H54 (cell line): ENCODE measurements around the gene CIAO3.

ENCODE experiments used
- DNase-seq: peaks from one replicate; pipeline ENCODE4 v3.0.0; 2011; ENCODE audit warnings: low spot score, mixed read lengths; ENCODE audit not compliant: insufficient read length
- FAIRE-seq: peaks from 3 replicates; lab custom pipeline; 2011; peaks lifted over from hg19 to GRCh38; lab: Jason Lieb, UNC
- POLR2A ChIP-seq: IDR thresholded peaks from 2 replicates; pipeline ENCODE4 v1.6.1; 2011; ENCODE audit warnings: low read depth, mild to moderate bottlenecking, low read length

The CIAO3 gene

GRCh38 chr16:706189-707061, 34.4 kb downstream of the CIAO3 start:
- FAIRE-seq (no peak), DNase-seq (no peak)
- TF ChIP-seq POLR2A, result no peak

- peak; percentile 43; the same call in 1 of the 2 replicates for TF ChIP-seq POLR2A
- FAIRE-seq, result no peak
- DNase-seq, result peak; percentile 88
Observed at GRCh38 chr16:705431-706188, 35.2 kb downstream of the CIAO3 start, which contains the start of gene FBXL16. Gene FBXL16, minus strand, starts transcription at chr16:705801. Its CDS starts 8,396 bp downstream, at chr16:697405.

GRCh38 chr16:704552-705380, 36.0 kb downstream of the CIAO3 start:
- FAIRE-seq, result no peak
- TF ChIP-seq POLR2A, result no peak
- DNase-seq, result no peak

- FAIRE-seq (no peak), DNase-seq (no peak)
- TF ChIP-seq POLR2A, result no peak
Observed at GRCh38 chr16:704047-704446, 36.8 kb downstream of the CIAO3 start.

- TF ChIP-seq POLR2A, result no peak
- FAIRE-seq, result no peak
- no peak for DNase-seq
Observed at GRCh38 chr16:703406-703805, 37.4 kb downstream of the CIAO3 start.

GRCh38 chr16:702341-702740, 38.5 kb downstream of the CIAO3 start:
- DNase-seq, result no peak
- no peak for TF ChIP-seq POLR2A
- no peak for FAIRE-seq

- TF ChIP-seq POLR2A, result no peak
- FAIRE-seq, result no peak
- DNase-seq, result no peak
Observed at GRCh38 chr16:700684-701584, 39.9 kb downstream of the CIAO3 start.

- no peak for TF ChIP-seq POLR2A
- no peak for FAIRE-seq
Observed at GRCh38 chr16:698911-699671, 41.7 kb downstream of the CIAO3 start.

GRCh38 chr16:695355-696089, 45.3 kb downstream of the CIAO3 start:
- FAIRE-seq (no peak), DNase-seq (no peak)
- no peak for TF ChIP-seq POLR2A

More at GRCh38 chr16:698911-699671, 41.7 kb downstream of the CIAO3 start:
- DNase-seq, result no peak

GRCh38 chr16:694863-695354, 45.9 kb downstream of the CIAO3 start:
- FAIRE-seq (no peak), DNase-seq (no peak)
- TF ChIP-seq POLR2A, result no peak

- no peak for TF ChIP-seq POLR2A
- no peak for DNase-seq
- no peak for FAIRE-seq
Observed at GRCh38 chr16:694187-694862, 46.5 kb downstream of the CIAO3 start.
